Ascending aorta (tissue), 2 donors: ENCODE measurements around the gene UBE4B. TPM values are rescaled to one million over a fixed set of nuclear protein-coding genes. Genes with fewer than 3 reads are reported as not detected.
"Not testable (repeated sequence)": the region's sequence is repeated elsewhere in the genome, so short reads cannot be mapped to it uniquely, and the experiment has no call there.

Experiments used
- DNase-seq, 2 donors: peaks; one replicate each; pipeline ENCODE4 v3.0.0-alpha.2; 2019; ENCODE audit warnings: low spot score in 2 of 2
- H3K27ac ChIP-seq, 2 donors: fragments of 200-600 bp; sonication (generic); one replicate each; pipeline ENCODE4 v1.5.1; 2016 to 2017; ENCODE audit warnings: mild to moderate bottlenecking in 1 of 2
- H3K27me3 ChIP-seq: fragments of 200-600 bp; sonication (generic); one replicate; pipeline ENCODE4 v1.5.1; 2017
- H3K36me3 ChIP-seq, 2 donors: fragments of 200-600 bp; sonication (generic); one replicate each; pipeline ENCODE4 v1.5.1; 2016
- H3K4me1 ChIP-seq, 2 donors: fragments of 200-600 bp; sonication (generic); one replicate each; pipeline ENCODE4 v1.5.1; 2016 to 2017; ENCODE audit warnings: mild to moderate bottlenecking in 1 of 2
- H3K4me3 ChIP-seq, 2 donors: fragments of 200-600 bp; sonication (generic); one replicate each; pipeline ENCODE4 v1.5.1; 2016 to 2017; ENCODE audit warnings: mild to moderate bottlenecking in 1 of 2
- H3K9me3 ChIP-seq, 2 donors: fragments of 200-600 bp; sonication (generic); one replicate each; pipeline ENCODE4 v1.5.1; 2016
- CTCF ChIP-seq, 3 experiments: fragments of 200-600 bp in 2 of 3; fragments of 450-650 bp in 1 of 3; sonication (generic) in 2 of 3; IDR thresholded peaks; one replicate each; pipeline ENCODE4 v1.5.1; 2016 to 2019; ENCODE audit warnings: antibody characterized with exemption in 3 of 3, mild to moderate bottlenecking in 1 of 3, moderate library complexity in 1 of 3
- intact Hi-C: fragments of 100-400 bp; cut with DNase I; formaldehyde crosslinking; loops from one replicate; pipeline ENCODE4 v1.15.1; 2023
- total RNA-seq: library from RNA; depleted of rRNA; stranded (reverse); fragments of >200 nt; gene quantifications from one replicate; pipeline ENCODE4 v1.1.0, GENCODE V29; 2016

Gene UBE4B
- total RNA-seq, 1 donor from 2014 or later: 35.2 TPM

- H3K9me3 ChIP-seq: no peaks in the 10 kb centered on the region
- no peak for DNase-seq
- H3K4me1 ChIP-seq: peaks cover 3 to 39% of the 10 kb centered on the region in 2 donors
- peak overlapping the region; percentile 88 to 91 for H3K27ac ChIP-seq
- no peaks in the 10 kb centered on the region for H3K27me3 ChIP-seq
- no peak for TF ChIP-seq CTCF (IDR thresholded peaks at IDR 0.05)
- no peak overlapping the region for H3K4me3 ChIP-seq
- no peaks in the 10 kb centered on the region for H3K36me3 ChIP-seq
- intact Hi-C loops: loop anchor here (2.0 to 5.0 kb wide), 2 partner anchors 33 to 57 kb away; partner anchors contain the start of gene UBE4B
Observed at GRCh38 chr1:10065760-10066159, 33.0 kb downstream of the UBE4B start.

DNA sequence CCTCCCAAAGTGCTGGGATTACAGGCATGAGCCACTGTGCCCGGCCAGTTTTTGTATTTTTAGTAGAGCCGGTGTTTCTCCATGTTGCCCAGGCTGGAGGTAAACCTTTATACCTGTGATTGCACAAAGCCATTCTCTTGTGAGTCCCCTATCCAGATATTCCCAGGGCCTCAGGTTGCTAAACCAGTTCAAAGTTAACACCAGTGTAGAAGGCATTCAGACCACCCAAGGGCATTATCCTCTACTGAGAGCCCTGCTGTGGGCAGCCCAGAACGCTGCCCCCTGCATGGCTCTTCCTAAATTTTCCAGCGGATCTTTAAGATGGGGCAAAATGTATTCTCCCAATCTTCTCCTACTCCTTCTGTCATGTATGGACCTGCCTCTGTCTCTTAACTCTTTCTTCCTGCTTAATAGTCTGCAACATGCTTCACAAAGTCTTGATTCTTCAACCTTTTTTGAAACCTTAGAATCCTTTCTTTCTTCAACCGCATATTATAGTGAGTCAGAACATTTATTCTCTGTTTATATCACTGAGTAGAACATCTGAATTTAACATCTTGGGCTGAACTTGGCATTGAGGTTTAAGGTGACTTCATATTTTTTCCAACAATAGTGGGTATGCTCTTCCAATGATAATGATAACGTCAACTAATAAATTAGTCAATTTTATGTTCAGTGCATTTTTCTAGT is 36.0 kb downstream of the UBE4B start:
- intact Hi-C loops: loop anchor here (5.0 kb wide), 1 partner anchor 54 kb away; no protein-coding TSS in a partner anchor

GRCh38 chr1:10070206-10070605 is 37.4 kb downstream of the UBE4B start:
- intact Hi-C loops: no loop called here
- Histone ChIP-seq H3K4me3 (no peak overlapping the region), H3K9me3 (no peaks in the 10 kb centered on the region), H3K27ac (peak overlapping the region in 1 of 2 donors; percentile 30), H3K27me3 (no peaks in the 10 kb centered on the region), H3K4me1 (peaks cover 3 to 50% of the 10 kb centered on the region in 2 donors), H3K36me3 (peaks cover 0 to 5% of the 10 kb centered on the region in 2 donors)
- TF ChIP-seq CTCF (IDR thresholded peaks at IDR 0.05): no peak
- DNase-seq: no peak

More for the DNA sequence above, 36.0 kb downstream of the UBE4B start:
- Histone ChIP-seq H3K36me3 (peaks cover 0 to 5% of the 10 kb centered on the region in 2 donors), H3K9me3 (no peaks in the 10 kb centered on the region), H3K4me1 (peaks cover 3 to 39% of the 10 kb centered on the region in 2 donors), H3K27me3 (no peaks in the 10 kb centered on the region), H3K27ac (peak overlapping the region; percentile 88 to 91), H3K4me3 (no peak overlapping the region)
- no peak for TF ChIP-seq CTCF (IDR thresholded peaks at IDR 0.05)
- no peak for DNase-seq

DNA sequence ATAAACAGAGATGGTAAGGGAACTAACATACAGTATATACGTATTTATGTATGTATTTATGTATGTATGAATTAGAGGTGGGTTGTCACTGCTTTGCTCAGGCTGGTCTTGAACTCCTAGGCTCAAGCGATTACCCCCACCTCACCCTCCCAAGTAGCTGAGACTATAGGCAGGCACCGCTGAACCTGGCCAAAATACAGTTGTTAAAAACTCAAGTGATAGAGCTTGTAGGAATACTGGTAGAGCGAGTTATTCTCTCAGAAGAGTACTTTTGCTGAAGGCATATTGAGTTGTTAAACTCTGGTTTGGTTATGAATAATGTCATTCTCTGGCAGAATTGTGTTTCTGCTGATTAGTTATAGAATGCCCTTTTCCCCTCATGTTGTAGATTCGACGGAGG is 38.9 kb downstream of the UBE4B start:
- peak overlapping the region in 1 of 2 donors; percentile 4 for H3K27ac ChIP-seq
- no peaks in the 10 kb centered on the region for H3K27me3 ChIP-seq
- DNase-seq: no peak
- H3K9me3 ChIP-seq: no peaks in the 10 kb centered on the region
- no peak for TF ChIP-seq CTCF (IDR thresholded peaks at IDR 0.05)
- H3K4me3 ChIP-seq: no peak overlapping the region
- peaks cover 0 to 5% of the 10 kb centered on the region in 2 donors for H3K36me3 ChIP-seq
- intact Hi-C loops: no loop called here
- H3K4me1 ChIP-seq: peaks cover 0 to 38% of the 10 kb centered on the region in 2 donors

DNA sequence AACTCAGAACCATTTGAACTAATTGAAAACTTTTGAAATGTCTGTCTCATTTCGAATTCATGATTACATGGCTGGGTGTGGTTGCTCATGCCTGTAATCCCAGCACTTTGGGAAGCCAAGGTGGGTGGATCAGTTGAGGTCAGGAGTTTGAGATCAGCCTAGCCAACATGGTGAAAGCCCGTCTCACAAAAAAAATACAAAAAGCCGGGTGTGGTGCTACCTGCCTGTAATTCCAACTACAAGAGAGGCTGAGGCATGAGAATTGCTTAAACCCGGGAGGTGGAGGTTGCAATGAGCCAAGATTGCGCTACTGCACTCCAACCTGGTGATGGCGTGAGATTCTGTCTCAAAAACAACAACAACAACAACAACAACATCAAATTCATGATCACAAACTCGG is 40.6 kb downstream of the UBE4B start:
- peaks cover 0 to 28% of the 10 kb centered on the region in 2 donors for H3K4me1 ChIP-seq
- H3K27me3 ChIP-seq, DNase-seq, H3K4me3 ChIP-seq, H3K36me3 ChIP-seq, intact Hi-C loops, H3K9me3 ChIP-seq: not testable (repeated sequence)
- peak overlapping the region in 1 of 2 donors; percentile 46 for H3K27ac ChIP-seq

GRCh38 chr1:10074059-10074851 is 41.5 kb downstream of the UBE4B start:
- H3K4me3 ChIP-seq: no peak overlapping the region
- H3K4me1 ChIP-seq: peaks cover 0 to 19% of the 10 kb centered on the region in 2 donors
- DNase-seq: peak; percentile 46 to 77
- intact Hi-C loops: no loop called here
- TF ChIP-seq CTCF (IDR thresholded peaks at IDR 0.05): no peak
- H3K9me3 ChIP-seq: no peaks in the 10 kb centered on the region
- H3K36me3 ChIP-seq: peaks cover 0 to 5% of the 10 kb centered on the region in 2 donors
- peak overlapping the region; percentile 42 to 63 for H3K27ac ChIP-seq
- no peaks in the 10 kb centered on the region for H3K27me3 ChIP-seq
